ENCODE results near the gene ANKRD28.

DNA sequence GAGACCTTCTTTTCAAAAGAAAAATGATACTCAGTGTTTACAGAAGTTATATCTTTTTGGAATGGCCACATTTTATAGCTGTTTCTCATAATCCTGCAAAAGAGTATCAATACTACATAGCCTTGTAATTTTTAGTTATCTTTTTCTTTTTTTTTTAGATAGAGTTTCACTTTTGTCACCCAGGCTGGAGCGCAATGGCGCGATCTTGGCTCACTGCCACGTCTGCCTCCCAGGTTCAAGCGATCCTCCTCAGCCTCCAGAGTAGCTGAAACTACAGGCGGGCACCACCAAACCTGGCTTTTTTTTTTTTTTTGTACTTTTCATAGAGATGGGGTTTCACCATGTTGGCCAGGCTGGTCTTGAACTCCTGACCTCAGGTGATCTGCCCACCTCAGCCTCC lies 53.6 kb downstream of the ANKRD28 start:
- TF ChIP-seq, protein P1, sequence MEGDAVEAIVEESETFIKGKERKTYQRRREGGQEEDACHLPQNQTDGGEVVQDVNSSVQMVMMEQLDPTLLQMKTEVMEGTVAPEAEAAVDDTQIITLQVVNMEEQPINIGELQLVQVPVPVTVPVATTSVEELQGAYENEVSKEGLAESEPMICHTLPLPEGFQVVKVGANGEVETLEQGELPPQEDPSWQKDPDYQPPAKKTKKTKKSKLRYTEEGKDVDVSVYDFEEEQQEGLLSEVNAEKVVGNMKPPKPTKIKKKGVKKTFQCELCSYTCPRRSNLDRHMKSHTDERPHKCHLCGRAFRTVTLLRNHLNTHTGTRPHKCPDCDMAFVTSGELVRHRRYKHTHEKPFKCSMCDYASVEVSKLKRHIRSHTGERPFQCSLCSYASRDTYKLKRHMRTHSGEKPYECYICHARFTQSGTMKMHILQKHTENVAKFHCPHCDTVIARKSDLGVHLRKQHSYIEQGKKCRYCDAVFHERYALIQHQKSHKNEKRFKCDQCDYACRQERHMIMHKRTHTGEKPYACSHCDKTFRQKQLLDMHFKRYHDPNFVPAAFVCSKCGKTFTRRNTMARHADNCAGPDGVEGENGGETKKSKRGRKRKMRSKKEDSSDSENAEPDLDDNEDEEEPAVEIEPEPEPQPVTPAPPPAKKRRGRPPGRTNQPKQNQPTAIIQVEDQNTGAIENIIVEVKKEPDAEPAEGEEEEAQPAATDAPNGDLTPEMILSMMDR (IDR thresholded peaks at IDR 0.05) = no peak
- TF ChIP-seq POLR2AphosphoS5 (IDR thresholded peaks at IDR 0.05; ENCODE audit: low read depth, low read length) (no peak), TCF7L2 (IDR thresholded peaks at IDR 0.05; ENCODE audit: low read depth, low read length) (no peak), SIN3A (IDR thresholded peaks at IDR 0.05; ENCODE audit: borderline replicate concordance, insufficient read depth, low read depth, low read length) (no peak)
- TF ChIP-seq, protein P2, sequence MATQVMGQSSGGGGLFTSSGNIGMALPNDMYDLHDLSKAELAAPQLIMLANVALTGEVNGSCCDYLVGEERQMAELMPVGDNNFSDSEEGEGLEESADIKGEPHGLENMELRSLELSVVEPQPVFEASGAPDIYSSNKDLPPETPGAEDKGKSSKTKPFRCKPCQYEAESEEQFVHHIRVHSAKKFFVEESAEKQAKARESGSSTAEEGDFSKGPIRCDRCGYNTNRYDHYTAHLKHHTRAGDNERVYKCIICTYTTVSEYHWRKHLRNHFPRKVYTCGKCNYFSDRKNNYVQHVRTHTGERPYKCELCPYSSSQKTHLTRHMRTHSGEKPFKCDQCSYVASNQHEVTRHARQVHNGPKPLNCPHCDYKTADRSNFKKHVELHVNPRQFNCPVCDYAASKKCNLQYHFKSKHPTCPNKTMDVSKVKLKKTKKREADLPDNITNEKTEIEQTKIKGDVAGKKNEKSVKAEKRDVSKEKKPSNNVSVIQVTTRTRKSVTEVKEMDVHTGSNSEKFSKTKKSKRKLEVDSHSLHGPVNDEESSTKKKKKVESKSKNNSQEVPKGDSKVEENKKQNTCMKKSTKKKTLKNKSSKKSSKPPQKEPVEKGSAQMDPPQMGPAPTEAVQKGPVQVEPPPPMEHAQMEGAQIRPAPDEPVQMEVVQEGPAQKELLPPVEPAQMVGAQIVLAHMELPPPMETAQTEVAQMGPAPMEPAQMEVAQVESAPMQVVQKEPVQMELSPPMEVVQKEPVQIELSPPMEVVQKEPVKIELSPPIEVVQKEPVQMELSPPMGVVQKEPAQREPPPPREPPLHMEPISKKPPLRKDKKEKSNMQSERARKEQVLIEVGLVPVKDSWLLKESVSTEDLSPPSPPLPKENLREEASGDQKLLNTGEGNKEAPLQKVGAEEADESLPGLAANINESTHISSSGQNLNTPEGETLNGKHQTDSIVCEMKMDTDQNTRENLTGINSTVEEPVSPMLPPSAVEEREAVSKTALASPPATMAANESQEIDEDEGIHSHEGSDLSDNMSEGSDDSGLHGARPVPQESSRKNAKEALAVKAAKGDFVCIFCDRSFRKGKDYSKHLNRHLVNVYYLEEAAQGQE (IDR thresholded peaks at IDR 0.05; ENCODE audit: insufficient read depth in 1 of 2, low read depth in 2 of 2, low read length in 1 of 2) = no peak
